Measurements from ENCODE around the gene SORCS2.

GRCh38 chr4:7351014-7351413 is 158.7 kb downstream of the SORCS2 start:
- TF ChIP-seq POLR2A (IDR thresholded peaks at IDR 0.05) = no peak
- TF ChIP-seq, protein P1, sequence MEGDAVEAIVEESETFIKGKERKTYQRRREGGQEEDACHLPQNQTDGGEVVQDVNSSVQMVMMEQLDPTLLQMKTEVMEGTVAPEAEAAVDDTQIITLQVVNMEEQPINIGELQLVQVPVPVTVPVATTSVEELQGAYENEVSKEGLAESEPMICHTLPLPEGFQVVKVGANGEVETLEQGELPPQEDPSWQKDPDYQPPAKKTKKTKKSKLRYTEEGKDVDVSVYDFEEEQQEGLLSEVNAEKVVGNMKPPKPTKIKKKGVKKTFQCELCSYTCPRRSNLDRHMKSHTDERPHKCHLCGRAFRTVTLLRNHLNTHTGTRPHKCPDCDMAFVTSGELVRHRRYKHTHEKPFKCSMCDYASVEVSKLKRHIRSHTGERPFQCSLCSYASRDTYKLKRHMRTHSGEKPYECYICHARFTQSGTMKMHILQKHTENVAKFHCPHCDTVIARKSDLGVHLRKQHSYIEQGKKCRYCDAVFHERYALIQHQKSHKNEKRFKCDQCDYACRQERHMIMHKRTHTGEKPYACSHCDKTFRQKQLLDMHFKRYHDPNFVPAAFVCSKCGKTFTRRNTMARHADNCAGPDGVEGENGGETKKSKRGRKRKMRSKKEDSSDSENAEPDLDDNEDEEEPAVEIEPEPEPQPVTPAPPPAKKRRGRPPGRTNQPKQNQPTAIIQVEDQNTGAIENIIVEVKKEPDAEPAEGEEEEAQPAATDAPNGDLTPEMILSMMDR (IDR thresholded peaks at IDR 0.05) = no peak
- TF ChIP-seq POLR2AphosphoS5 (IDR thresholded peaks at IDR 0.05) = no peak

Measured in prostate gland (tissue), 2 donors.